Measurements from ENCODE around the gene STARD7.

- TF ChIP-seq CTCF (IDR thresholded peaks at IDR 0.05) (no peak), POLR2A (IDR thresholded peaks at IDR 0.05) (no peak)
Observed at GRCh38 chr2:96254571-96254970, 45.9 kb upstream of the STARD7 start.

All from Peyer's patch (tissue), 4 donors.